Measurements from ENCODE around the gene RARG. TPM values are rescaled to one million over a fixed set of nuclear protein-coding genes. Genes with fewer than 3 reads are reported as not detected.

RARG gene
- total and polyA plus RNA-seq, 2 of the 8 experiments (the other 6 are each of a cell fraction or from before 2014, with no cell fraction given), result 68.6 to 68.9 TPM

DNA sequence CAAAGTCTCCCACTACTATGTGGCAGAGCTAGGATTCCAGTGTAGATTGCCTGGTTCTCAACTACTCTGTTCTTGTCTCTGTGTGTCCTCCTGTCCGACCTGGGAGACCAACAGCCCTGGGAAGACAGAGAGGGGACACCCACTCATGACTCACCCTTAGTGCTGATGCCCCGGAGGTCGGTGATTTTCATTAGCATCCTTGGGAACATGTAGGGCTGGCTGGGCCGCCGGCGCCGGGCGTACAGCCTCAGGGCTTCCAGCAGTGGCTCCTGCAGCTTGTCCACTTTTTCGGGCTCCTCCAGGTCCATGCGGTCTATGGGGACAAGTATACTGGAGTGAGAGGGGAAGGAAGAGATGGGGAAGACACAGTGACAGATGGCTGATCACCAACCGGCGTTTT, 19.1 kb downstream of the RARG start:
- FAIRE-seq, result no peak
- Histone ChIP-seq H3K27ac (ENCODE audit: low read depth, low read length) (no peak overlapping the region), H3K14ac (ENCODE audit: insufficient read length) (no peak overlapping the region), H3K9me3 (ENCODE audit: insufficient read depth in 2 of 2, low read depth in 1 of 2, low read length in 1 of 2) (no peaks in the 10 kb centered on the region), H3K79me2 (ENCODE audit: control insufficient read depth in 1 of 2, insufficient read depth in 2 of 2, low read length in 2 of 2) (peaks cover 12 to 20% of the 10 kb centered on the region in 2 experiments), H4K5ac (ENCODE audit: insufficient read length, low read depth, low read length) (no peak overlapping the region), H3K36me3 (ENCODE audit: control insufficient read depth in 2 of 4, insufficient read depth in 4 of 4, low read length in 3 of 4) (peaks cover 20 to 45% (median 31%) of the 10 kb centered on the region in 4 experiments), H2BK15ac (ENCODE audit: low read length) (no peak overlapping the region), H4K20me1 (replicated peaks in 1 of 2; ENCODE audit: control insufficient read depth in 1 of 2, insufficient read depth in 2 of 2, low read length in 2 of 2) (peaks cover 2 to 4% of the 10 kb centered on the region in 2 experiments), H4K91ac (replicated peaks; ENCODE audit: insufficient read length, low read length) (no peak overlapping the region), H3K4me1 (replicated peaks in 1 of 4; ENCODE audit: control insufficient read depth in 3 of 4, insufficient read depth in 4 of 4, low read length in 3 of 4) (peaks cover 21 to 41% (median 31%) of the 10 kb centered on the region in 4 experiments), H3K4ac (replicated peaks; ENCODE audit: insufficient read length, low read depth, low read length) (no peak overlapping the region), H3K4me2 (ENCODE audit: insufficient read depth in 1 of 2, low read depth in 2 of 2, low read length in 2 of 2) (no peak overlapping the region), H4K8ac (ENCODE audit: extremely low read depth, insufficient read depth, low read length) (no peak overlapping the region), H3K79me1 (ENCODE audit: low read depth, low read length) (peaks cover 11% of the 10 kb centered on the region), H2BK20ac (ENCODE audit: low read length) (no peak overlapping the region), H3K27me3 (replicated peaks in 1 of 4; ENCODE audit: control insufficient read depth in 3 of 4, extremely low read depth in 1 of 4, insufficient read depth in 3 of 4, low read length in 3 of 4) (no peaks in the 10 kb centered on the region), H3K18ac (ENCODE audit: extremely low read depth, low read length) (no peak overlapping the region), H2BK5ac (ENCODE audit: low read depth, low read length) (no peak overlapping the region), H3K23me2 (ENCODE audit: low read depth, low read length) (peaks cover 10% of the 10 kb centered on the region), H2BK120ac (replicated peaks; ENCODE audit: low read depth, low read length) (no peak overlapping the region), H3K9ac (replicated peaks in 1 of 4; ENCODE audit: extremely low read depth in 1 of 4, low read depth in 3 of 4, low read length in 3 of 4) (no peak overlapping the region), H3K23ac (ENCODE audit: insufficient read length) (no peak overlapping the region), H3K56ac (replicated peaks; ENCODE audit: insufficient read length, low read depth, low read length) (no peak overlapping the region), H2AK5ac (ENCODE audit: low read depth, low read length) (no peak overlapping the region), H3K4me3 (ENCODE audit: extremely low read depth in 1 of 4, insufficient read depth in 2 of 4, low read depth in 3 of 4, low read length in 4 of 4) (no peak overlapping the region), H2AFZ (ENCODE audit: low read length) (no peak overlapping the region), H2BK12ac (ENCODE audit: low read depth, low read length) (no peak overlapping the region; the same call in 1 of the 2 replicates)
- POLR2A ChIA-PET (ENCODE audit: partially characterized antibody), result interaction anchor here (1.0 to 13.6 kb wide), 13 partner anchors 16 to 244 kb away, joined by 3 to 151 read pairs (median 5); partner anchors contain the start of genes ESPL1, PFDN5 and RARG
- WGBS, 2 experiments (ENCODE audit: extremely low coverage in 1 of 2, insufficient coverage in 1 of 2, insufficient read length in 1 of 2, insufficient replicate concordance in 2 of 2, low coverage in 1 of 2, low lambda C conversion rate in 2 of 2, missing lambda C conversion rate in 1 of 2), result 69% methylated on average over 12 of the region's 12 CpGs; no CpG with 5 or more reads in 1 of the 2 experiments
- TF ChIP-seq JUN (IDR thresholded peaks at IDR 0.05; ENCODE audit: low read depth, low read length) (no peak), SRF (IDR thresholded peaks at IDR 0.05; ENCODE audit: low read depth, low read length) (no peak), SAP30 (IDR thresholded peaks at IDR 0.05; ENCODE audit: insufficient read depth, insufficient replicate concordance, low read length) (no peak), TEAD4 (IDR thresholded peaks at IDR 0.05; ENCODE audit: low read depth, low read length) (no peak), TAF7 (optimal IDR thresholded peaks at IDR 0.05; ENCODE audit: borderline replicate concordance, low read depth, low read length) (no peak), EGR1 (IDR thresholded peaks at IDR 0.05; ENCODE audit: borderline replicate concordance, low read depth, low read length) (no peak), PHF8 (conservative IDR thresholded peaks at IDR 0.05; ENCODE audit: low read depth, low read length) (no peak)
- TF ChIP-seq, protein P1, sequence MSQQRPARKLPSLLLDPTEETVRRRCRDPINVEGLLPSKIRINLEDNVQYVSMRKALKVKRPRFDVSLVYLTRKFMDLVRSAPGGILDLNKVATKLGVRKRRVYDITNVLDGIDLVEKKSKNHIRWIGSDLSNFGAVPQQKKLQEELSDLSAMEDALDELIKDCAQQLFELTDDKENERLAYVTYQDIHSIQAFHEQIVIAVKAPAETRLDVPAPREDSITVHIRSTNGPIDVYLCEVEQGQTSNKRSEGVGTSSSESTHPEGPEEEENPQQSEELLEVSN (IDR thresholded peaks at IDR 0.05), result no peak
- CTCF ChIA-PET (ENCODE audit: partially characterized antibody), result interaction anchor here (0.7 to 22.3 kb wide), 21 partner anchors 7 to 514 kb away, joined by 3 to 654 read pairs (median 18); partner anchors contain the start of genes AAAS, CALCOCO1, CSAD and ESPL1
- DNase-seq (ENCODE audit: low read depth in 1 of 2, low spot score in 2 of 2), result no peak
